ENCODE data around the gene FAM184B.
A peak's percentile ranks its signal among the peaks of the same experiment; 100 is the strongest.

FAM184B gene

DNA sequence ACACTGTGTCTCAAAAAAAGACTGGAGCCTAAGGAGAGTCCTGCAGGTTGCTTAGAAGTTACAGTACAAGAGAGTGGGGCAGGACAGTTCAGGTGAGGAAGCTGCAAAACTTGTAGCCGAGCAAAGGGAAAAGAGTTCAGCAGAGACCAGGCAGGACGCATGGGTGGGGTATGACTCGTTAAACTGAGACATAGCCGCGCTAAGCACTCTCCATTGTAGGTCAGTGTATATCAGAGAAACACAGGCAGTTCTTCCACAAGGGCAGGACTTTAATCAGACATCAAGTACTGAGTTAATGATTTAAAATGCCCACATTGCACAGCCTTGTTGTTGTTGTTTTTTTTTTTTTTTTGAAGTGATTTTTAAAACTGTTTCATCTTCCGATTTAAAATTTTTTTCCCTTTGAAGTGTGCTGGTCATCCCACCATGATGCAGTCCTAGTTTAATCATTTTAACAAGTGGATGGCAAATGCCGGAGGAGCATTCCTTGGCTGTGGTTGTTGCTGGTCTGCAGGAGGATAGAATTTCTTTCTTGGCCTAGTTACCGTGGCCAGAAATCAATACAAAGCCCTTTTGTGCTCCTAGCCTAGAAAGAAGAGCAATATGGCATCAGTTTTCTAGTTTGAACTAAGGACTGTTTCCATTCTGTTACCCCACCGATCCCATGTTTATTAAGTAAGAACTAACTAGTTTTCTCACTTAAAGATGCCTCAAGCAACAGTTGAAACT, 194.2 kb downstream of the FAM184B start:
- H3K4me3 ChIP-seq (ENCODE audit: low read depth, low read length) = no peak overlapping the region
- no peak for DNase-seq (ENCODE audit: low read depth)
- TF ChIP-seq, protein P1, sequence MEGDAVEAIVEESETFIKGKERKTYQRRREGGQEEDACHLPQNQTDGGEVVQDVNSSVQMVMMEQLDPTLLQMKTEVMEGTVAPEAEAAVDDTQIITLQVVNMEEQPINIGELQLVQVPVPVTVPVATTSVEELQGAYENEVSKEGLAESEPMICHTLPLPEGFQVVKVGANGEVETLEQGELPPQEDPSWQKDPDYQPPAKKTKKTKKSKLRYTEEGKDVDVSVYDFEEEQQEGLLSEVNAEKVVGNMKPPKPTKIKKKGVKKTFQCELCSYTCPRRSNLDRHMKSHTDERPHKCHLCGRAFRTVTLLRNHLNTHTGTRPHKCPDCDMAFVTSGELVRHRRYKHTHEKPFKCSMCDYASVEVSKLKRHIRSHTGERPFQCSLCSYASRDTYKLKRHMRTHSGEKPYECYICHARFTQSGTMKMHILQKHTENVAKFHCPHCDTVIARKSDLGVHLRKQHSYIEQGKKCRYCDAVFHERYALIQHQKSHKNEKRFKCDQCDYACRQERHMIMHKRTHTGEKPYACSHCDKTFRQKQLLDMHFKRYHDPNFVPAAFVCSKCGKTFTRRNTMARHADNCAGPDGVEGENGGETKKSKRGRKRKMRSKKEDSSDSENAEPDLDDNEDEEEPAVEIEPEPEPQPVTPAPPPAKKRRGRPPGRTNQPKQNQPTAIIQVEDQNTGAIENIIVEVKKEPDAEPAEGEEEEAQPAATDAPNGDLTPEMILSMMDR (conservative IDR thresholded peaks at IDR 0.05; ENCODE audit: low read depth, low read length) = no peak

DNA sequence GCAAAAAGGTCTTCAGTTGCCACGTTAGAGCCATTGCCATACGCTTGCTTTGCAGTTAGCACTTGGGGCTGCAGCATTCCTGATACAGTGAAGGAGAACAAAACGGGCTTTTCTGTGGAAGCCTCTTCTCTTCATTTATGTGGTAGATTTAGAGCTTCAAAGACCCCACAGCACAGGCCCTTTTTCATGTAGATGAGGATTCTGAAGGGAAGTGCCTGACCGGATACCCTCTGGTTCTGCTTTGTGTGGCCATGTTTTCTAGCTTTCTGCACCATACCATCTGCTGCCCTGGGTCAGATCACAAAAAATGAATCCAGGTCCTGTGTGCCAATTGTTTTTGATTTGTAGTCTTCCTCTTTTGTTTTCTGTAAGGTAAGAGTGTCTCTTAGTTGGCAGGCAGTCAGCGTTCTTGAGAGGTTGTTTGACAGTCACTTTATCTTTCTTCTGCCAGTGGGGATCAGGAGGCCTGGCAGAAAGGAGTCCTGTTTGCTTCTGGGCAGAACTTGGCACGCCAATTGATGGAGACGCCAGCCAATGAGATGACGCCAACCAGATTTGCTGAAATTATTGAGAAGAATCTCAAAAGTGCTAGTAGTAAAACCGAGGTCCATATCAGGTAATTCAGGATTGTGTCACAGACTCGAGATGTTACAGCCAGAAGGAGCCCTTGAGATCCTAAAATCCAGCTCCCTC, 196.8 kb downstream of the FAM184B start:
- H3K4me3 ChIP-seq (ENCODE audit: low read depth, low read length) = no peak overlapping the region
- TF ChIP-seq, protein P1 (conservative IDR thresholded peaks at IDR 0.05; ENCODE audit: low read depth, low read length) = no peak
- DNase-seq (ENCODE audit: low read depth) = no peak

DNA sequence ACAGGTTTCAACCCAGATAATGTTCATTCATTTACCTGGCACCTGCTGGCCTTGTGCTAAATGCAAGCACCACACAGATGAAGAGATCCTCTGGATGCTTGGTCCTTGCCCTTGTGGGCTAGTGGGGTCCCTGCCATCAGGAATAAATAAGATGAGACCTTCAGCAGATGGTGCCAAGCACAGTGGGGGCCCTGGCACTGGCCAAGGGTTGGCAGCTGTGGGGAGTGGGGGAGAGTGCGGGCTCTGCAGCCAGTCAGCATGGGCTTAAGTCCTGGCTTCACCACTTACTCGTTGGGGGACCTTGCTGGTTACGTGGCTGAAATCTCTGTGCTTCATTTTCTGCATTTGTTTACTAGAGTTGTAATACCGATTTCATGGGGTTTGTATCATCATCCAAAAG, 197.5 kb downstream of the FAM184B start:
- no peak for DNase-seq (ENCODE audit: low read depth)
- TF ChIP-seq, protein P1 (conservative IDR thresholded peaks at IDR 0.05; ENCODE audit: low read depth, low read length) = no peak
- H3K4me3 ChIP-seq (ENCODE audit: low read depth, low read length) = no peak overlapping the region

DNA sequence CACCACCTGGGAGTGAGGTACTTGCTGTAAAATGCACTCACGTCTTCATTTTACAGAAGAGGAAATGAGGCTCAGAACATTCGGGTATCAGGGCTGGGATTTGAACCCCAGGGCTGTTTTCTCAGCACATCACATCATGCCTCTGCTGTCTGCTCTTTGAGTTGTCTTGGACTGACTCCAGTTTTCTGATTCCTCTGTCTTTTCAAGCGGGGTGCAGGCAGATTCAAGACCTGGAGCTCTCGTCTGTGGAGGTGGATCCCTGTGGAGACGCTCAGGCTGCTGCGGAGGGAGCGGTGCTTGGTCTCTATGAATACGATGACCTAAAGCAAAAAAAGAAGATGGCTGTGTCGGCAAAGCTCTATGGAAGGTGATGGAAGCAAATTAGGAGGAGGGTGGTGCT, 198.1 kb downstream of the FAM184B start:
- TF ChIP-seq, protein P1 (conservative IDR thresholded peaks at IDR 0.05; ENCODE audit: low read depth, low read length) = no peak
- no peak for DNase-seq (ENCODE audit: low read depth)
- no peak overlapping the region for H3K4me3 ChIP-seq (ENCODE audit: low read depth, low read length)

DNA sequence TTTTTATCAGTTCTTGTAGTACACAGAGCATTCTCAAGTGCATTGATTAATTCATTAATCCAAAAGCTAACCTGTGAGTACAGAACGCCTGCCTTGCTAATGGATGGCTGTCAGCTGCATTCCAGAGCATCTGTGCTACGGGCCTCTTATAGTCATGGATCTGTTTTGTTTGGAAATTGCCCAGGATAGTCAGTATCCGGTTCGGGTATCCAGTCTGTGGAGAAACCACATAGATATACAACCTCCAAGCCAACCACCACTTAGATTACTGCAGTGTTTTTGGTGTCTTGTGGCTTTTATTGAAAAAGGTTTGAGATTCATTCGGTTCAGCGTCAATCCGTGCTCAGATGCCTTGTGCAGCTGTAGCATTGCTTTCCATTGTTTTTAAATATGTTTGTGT, 200.5 kb downstream of the FAM184B start:
- TF ChIP-seq, protein P1 (conservative IDR thresholded peaks at IDR 0.05; ENCODE audit: low read depth, low read length) = no peak
- no peak overlapping the region for H3K4me3 ChIP-seq (ENCODE audit: low read depth, low read length)
- peak; percentile 83 for DNase-seq (ENCODE audit: low read depth)
